NCI-H82 (cell line): ENCODE data around the gene MED22.
"Not testable (repeated sequence)": the region's sequence is repeated elsewhere in the genome, so short reads cannot be mapped to it uniquely, and the experiment has no call there.

Experiments
- DNase-seq: peaks from one replicate; lab custom pipeline; 2025; lab: John Stamatoyannopoulos, UW

The MED22 gene

GRCh38 chr9:133347985-133348717 is at the start of gene MED22, which contains the start of gene RPL7A:
Gene MED22 (minus strand): TSS chr9:133348131. CDS start chr9:133346662, 1,469 bp downstream.
Gene RPL7A (plus strand): TSS chr9:133348218. CDS start chr9:133348244, 26 bp downstream.
- DNase-seq: peak; percentile 97

DNA sequence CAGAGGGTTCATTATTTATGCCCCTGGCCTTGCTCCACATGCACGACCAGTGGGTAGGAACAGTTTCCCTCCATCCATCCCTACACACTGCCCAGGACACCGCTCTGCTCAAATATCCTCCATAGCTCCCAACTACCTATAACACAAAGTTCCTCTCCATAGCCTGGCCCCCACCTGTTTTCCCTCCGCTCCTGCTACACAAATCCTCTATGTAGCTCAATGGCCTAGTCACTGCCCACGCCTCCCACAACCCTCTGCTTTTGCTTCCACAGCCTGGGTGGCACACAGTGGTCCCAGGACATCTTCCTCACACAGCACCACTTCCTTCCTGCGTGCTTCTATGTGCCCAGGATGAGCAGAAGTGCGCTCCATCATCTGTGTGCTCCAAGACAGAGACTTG is 49.4 kb upstream of the MED22 start:
- DNase-seq: no peak

- DNase-seq: peak; percentile 70
Measured at GRCh38 chr9:133396952-133397351, 49.0 kb upstream of the MED22 start.

DNA sequence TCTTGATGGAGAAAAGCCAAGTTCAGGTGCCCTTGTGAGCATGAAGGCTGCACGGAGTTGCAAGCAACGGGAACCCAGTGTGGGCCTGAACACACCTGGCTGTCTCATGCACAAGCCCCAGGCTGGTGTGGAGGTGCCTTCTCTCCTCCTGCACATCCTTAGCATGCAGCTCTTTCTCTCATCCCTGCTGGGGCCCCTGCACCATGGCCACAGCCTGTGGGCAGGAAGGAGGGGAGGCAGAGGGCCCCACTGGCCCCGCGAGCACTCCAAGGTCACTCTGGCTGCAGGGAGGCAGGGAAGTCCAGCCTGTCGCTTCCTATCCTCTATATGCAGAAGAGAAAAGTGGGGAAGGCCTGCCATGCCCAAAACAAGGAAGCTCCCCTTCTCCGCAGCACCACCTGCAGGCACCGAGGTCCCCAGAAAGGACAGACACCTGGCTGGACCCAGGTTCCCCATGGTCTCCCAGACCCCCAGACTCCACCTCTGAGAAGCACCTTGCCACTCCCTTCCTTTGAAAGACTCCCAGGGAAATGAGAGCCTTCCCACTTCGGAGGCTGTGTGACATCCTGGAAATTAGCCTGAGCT is 46.8 kb upstream of the MED22 start:
- no peak for DNase-seq

DNA sequence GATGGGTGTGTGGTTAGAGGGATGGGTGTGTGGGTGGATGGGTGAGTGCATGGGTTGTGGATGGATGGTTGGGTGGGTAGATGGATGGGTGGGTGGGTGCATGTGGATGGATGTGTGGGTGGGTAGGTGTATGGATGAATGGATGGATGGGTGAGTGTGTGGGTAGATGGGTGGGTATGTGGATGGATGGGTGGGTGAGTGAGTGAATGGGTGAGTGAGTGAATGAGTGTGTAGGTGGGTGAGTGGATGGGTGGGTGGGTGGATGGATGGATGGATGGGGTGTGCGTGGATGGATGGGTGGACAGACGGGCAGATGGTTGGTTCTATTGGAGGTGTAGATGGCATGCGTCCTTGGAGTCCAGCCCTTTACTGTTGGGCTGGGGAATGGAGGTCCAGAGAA is 45.5 kb upstream of the MED22 start:
- no peak for DNase-seq

- DNase-seq: not testable (repeated sequence)
Measured at GRCh38 chr9:133392308-133392707, 44.4 kb upstream of the MED22 start.

DNA sequence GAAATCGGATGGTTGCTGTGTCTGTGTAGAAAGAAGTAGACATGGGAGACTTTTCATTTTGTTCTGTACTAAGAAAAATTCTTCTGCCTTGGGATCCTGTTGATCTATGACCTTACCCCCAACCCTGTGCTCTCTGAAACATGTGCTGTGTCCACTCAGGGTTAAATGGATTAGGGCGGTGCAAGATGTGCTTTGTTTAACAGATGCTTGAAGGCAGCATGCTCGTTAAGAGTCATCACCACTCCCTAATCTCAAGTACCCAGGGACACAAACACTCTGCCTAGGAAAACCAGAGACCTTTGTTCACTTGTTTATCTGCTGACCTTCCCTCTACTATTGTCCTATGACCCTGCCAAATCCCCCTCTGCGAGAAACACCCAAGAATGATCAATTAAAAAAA is 43.5 kb upstream of the MED22 start:
- not testable (repeated sequence) for DNase-seq

GRCh38 chr9:133390713-133391112 is 42.8 kb upstream of the MED22 start:
- no peak for DNase-seq

DNA sequence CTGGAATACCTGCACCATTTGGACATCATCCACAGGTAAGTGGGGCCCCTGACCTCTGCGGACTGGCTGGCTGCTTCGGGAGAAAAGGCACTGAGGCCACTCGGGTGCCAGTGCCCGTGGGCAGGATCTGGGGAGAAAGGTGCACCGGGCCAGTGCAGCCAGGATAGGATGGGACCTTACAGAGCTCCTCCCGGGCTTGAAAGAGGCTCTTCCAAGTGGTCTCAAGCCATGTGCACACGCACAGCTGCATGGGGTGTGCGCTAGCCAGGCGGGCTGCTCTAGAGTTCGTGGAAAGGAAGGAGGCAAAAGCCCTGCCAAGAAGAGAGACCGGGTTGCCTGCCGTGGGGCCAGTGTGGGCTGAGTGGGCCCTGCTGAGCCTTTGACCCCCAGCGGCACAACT is 41.6 kb upstream of the MED22 start:
- no peak for DNase-seq

DNA sequence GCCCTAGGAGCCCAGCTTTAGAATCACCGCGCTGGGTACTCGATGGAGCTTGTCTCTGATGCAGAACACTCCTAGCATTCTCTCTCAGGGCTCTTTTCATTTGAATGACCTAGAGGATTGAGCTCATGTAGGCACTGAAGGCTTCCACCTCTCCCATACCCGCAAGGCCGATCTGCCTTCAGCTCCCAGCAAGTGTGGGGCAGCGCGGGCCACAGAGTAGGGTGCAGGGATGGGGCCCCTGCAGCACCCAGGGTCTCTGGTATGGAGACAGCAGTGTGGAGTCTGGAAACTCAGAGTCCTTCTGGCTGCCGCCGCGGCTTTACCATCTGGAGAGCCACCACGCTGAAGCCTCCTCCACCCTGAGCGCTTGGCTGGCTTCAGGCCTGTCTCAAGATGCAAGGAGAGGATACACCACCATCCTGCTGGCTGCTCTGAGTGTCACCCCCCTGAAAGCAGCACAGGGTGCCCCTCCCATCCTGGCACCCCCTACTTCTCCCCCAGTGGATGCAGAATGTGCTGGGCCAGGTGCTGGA is 41.2 kb upstream of the MED22 start:
- no peak for DNase-seq

GRCh38 chr9:133387680-133388079 is 39.7 kb upstream of the MED22 start:
- no peak for DNase-seq

DNA sequence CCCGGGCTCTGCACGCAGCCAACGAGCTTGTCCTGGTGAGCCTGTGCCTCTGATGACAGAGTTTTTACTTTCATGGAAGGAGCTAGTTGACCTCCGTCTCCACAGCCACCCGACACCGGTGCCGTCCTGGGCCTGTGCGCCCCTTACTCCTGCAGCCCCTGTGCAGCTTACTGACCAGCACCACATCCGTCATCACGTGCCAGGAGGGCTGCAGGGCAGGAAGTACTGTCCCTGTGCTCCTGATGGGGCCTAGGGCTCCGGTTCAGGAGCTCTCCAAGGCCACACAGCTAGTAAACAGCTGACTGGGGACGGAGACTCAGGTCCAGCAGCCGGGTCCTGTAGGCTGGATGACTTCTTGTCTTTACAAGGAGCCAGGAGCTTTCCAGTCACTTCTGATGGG is 38.4 kb upstream of the MED22 start:
- no peak for DNase-seq

DNA sequence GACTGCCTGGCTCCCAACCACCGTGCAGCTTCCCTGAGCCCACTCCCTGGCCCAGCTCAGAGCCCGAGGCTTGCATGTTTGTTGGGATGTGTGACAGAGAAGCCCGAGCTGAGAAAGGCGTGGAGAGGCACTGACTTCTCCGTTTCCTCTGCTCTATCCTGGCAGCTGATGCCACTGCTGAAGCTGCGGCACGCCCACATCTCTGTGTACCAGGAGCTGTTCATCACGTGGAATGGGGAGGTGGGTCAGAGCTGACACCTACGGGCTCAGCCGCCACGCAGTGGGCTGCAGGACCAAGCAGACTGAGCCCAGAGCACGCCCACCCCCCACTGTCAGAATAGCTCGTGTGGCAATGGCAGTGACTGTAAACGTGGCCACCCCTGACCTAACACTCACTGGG is 37.5 kb upstream of the MED22 start:
- DNase-seq: no peak

DNA sequence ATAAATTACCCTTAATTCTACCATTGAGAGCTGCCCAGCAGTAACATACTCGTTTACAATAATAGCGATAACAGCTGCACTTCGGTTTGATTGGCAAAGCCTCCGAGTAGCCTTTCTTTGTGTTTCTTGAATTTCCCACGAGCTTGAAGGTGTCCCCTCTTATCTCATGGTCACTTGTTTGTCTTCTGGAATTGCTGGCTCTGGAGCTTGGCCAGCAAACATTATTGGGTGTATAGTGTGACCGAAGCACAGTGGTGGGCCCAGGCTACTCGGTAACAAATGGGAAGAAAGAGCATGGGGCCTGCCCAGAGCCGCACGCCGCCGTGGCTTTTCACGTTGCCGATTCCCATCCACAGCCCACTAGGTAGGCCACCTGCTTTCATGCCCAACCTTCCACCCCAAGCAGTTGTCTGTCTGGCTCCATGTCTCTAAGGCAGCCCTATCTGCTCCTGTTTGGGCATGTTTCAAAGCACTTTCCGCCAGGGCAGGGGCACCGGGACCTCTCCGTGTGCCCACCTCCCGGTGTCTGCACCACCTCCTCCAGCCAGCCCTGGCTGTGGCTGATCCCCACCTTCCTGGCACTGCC is 36.9 kb upstream of the MED22 start:
- no peak for DNase-seq

DNA sequence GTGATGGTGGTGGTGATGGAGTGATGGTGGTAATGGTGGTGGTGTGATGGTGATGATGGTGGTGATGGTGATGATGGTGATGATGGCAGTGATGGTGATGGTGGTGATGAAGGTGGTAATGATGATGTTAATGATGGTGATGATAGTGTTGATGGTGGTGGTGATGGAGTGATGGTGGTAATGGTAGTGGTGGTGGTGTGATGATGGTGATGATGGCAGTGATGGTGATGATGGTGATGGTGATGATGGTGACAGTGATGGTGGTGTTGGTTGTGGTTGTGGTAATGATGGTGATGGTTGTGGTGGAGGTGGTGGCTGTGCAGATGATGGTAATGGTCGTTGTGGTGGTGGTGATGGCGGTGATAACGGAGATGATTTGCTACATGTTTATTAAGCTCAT is 35.5 kb upstream of the MED22 start:
- no peak for DNase-seq

DNA sequence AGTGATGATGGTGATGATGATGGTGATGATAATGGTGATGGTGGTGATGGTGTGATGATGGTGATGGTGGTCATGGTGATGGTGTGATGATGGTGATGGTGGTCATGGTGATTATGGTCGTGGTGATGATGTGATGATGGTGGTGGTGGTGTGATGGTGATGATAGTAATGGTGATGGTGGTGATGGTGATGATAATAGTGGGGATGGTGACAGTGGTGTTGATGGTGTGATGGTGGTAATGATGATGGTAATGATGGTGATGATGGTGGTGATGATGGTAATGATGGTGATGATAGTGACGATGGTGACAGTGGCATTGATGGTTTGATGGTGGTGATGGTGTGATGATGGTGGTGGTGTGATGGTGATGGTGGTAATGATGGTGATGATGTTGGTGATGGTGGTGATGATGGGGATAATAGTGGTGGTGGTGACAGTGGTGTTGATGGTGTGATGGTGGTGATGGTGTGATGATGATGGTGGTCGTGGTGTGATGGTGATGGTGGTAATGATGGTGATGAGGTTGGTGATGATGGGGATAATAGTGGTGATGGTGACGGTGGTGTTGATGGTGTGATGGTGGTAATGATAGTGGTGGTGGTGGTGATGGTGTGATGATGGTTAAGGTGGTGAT is 34.7 kb upstream of the MED22 start:
- DNase-seq: no peak

DNA sequence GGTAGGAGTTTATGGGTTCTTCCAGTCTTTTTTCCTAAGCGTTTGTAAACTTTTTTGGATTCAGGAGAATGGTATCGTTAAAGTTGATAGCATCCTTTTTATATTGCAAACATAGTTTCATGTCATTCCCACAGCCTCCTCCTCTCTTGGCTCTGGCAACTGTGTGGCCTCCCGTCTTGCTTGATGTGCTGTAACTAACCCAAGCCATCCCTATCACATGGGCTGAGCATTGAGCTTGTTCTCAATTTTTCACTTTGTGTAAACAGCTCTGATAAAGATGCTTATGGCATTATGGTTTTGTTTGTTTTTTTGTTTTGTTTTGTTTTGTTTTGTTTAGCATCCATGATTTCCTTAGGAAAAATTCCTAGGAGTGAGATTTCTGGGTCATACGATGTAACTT is 32.8 kb upstream of the MED22 start:
- DNase-seq: no peak

DNA sequence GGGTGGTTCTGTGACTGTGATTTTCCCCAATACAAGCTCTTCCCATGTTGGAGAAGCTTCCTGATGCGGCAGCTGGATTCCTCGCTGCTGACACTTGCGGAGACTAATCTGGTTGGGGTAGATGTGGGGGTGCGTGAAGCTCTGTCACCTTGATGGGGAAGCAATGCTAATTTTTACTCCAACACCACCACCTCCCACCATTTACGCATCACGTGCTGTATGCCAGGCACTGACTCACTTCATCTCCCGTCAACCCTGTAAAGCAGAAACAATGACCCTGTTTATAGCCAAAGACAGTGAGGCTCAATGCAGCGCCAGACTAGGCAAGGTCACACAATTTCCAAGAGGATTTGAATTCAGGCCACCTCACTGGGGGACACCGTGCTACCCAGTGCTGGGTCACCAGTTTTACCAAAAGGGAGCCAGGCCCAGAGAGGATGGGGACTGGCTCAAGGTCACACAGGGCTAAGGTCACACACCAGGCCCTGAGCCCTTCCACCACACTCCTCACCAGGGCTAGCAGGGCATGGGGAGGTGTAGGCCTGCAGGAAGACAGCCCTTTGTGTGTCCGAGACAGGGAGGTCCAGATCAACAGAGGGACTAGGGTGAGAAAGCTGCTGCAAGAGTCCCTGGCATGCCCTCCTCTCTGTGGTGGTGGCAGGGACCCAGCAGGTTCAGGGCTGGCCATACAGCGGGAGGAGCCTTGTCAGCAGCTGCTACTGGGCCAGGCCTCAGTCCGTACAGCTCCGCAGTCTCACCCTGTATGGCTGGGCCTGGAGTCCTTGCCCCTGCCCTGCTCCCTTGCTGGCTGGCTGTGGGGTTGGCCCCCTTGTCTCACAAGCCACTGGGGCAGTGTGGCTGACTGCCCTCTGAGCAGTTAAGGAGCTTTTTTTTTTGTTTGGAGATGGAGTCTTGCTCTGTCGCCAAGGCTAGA is 31.5 kb upstream of the MED22 start:
- no peak for DNase-seq

DNA sequence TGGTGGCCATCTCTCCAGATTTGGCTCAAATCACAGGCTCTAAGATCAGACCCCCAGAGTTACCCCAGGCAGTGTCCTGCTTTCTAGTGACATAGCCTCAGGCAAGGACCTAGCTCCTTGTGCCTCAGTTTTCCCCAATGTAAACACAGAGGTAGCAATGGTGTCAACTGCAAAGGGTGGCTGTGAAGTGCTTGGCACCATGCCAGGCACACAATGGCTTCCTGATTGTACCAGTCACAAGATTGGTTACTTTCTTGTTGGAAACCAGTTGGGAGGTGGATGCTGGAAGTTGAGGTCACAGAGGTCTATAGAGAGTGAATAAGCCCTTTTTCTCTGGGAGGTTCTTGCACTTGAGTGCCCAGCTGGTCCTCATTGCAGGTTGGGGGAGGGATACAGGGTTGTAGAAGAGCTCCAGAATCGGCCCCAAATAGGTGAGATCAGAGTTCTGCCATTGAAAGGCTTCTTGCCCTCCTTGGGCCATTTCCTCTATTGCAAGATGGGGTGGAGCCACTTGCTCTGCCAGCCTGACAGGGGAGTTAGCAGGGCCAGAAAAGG is 30.6 kb upstream of the MED22 start:
- no peak for DNase-seq

DNA sequence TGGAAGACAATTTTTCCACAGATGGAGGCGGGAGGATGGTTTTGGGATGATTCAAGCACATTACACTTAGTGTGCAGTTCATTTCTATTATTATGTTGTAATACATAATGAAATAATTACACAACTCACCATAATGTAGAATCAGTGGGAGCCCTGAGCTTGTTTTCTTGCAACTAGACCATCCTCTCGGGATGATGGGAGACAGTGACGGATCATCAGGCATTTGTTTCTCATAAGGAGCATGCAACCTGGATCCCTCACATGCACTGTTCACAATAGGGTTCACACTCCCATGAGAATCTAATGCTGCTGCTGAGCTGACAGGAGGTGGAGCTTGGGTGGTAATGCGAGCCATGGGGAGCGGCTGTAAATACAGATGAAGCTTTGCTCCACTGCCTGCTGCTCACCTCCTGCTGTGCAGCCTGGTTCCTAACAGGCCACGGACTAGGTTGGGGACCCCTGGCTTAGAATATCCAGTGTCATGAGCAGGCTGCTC is 29.8 kb upstream of the MED22 start:
- peak; percentile 78 for DNase-seq

- DNase-seq: peak; percentile 11
Measured at GRCh38 chr9:133377280-133377679, 29.3 kb upstream of the MED22 start.
